GM11168 (cell line): ENCODE measurements around the gene FAM20B.
"Not testable (repeated sequence)": the region's sequence is repeated elsewhere in the genome, so short reads cannot be mapped to it uniquely, and the experiment has no call there.

Source experiments
- in situ Hi-C: fragments of 300-500 bp; cut with MboI; formaldehyde crosslinking; loops from one replicate; pipeline ENCODE4 v1.12.0; 2022; ENCODE audit warnings: low sequenced_read_pairs; ENCODE audit not compliant: unreplicated experiment

FAM20B gene

DNA sequence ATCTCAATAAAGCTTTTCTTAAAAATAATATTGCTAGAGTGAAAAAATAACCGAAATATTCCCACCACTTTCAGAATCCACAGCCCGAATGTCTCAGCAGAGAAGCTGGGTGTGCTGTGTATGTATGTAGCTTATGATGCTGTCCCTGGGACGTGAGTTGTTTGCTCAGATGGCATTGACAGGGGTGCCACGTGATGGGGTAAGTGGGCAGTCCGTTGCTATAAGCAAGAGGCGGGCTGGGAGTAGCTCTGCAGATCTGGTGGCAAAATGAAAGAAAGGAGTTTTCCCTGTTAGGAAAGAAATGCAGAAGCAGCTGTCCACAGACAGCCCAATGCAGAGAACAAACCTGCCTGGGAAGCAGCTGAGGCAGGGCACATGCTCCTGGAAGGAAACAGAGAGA is 3.8 kb upstream of the FAM20B start:
- in situ Hi-C loops, result no loop called here

GRCh38 chr1:179023946-179024650 is 1.6 kb upstream of the FAM20B start:
- in situ Hi-C loops, result no loop called here

GRCh38 chr1:179025975-179026812 is 500 bp downstream of the FAM20B start:
- in situ Hi-C loops, result no loop called here

DNA sequence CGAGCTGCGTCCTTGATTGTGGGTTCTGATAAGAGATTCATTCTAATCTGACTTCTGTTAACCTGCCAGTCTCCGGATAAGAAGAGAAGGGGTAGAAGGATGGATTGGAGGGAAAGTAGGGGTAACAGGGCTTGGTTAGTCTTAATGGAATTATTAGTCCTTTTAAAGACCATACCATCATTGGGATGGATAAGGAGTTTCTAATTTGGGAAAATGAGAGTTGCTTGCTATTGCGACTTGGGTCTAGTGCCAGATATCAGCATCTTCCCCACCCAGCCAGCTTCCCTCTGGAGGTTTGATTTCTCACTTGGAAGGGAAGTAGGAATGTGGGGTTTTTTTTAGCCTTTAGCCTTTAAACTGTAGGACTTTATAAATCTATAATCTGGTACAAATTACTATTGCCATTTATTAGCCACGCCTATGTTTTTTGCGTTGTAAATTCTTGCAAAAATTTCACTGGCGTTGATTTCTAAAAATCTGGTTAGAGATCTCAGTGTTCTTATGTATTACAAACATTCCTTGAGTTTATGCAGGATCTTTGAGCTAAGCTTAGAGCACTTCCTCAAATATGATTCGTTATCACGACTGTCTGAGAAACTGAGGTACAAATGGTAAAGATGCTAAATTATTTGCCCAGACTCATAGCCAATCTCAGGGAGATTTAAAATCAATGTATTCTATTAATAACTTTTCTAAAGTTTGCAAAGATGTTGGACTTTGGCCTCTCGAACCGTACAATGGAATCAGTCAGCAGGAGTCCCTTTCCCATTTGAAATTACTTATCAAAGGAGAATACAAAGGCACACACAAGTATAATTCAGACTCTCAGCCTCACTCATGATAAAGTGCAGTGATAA is 1.3 kb downstream of the FAM20B start:
- in situ Hi-C loops, result no loop called here

DNA sequence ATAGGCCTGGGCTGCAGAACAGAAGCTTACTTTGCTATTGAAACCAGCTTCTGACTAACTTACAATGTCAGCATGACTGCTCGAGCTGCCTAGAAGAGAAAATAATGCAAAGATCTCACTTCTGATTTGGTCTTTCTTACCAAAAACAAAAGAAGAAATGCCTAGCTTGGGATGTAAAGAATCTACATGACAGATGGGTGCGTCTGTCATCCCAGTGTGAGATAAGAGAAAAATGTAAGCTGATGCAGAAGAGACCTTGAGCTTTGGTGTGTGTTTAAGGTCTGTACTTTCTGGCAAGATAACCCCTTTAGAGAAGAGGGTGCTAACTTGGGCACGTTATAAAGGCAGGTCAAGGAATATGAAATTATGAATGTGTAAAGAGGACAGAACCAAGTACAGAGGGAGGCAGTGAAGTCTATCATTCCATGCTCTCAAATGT is 3.6 kb downstream of the FAM20B start:
- in situ Hi-C loops, result no loop called here

DNA sequence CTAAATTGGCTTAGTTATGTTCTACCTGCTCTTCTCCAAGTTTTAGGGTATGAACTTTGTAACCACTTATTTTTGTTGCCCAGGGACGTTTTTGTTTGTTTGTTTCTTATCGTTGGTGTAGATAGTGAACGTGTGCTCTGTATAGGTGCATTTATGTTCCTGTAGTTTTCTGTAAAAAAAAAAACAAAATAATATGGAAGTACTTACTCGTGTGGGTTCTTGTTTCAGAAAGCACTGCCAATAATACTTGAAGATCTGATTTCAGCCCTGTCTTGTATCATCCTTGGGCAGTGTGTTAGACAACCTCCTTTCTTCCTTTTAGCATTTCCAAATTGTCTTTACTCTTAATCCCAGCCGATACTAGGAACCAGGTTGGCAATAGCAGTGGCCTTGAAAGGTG is 4.4 kb downstream of the FAM20B start:
- in situ Hi-C loops, result no loop called here

- in situ Hi-C loops, result no loop called here
Observed at GRCh38 chr1:179030683-179031082, 5.0 kb downstream of the FAM20B start.

DNA sequence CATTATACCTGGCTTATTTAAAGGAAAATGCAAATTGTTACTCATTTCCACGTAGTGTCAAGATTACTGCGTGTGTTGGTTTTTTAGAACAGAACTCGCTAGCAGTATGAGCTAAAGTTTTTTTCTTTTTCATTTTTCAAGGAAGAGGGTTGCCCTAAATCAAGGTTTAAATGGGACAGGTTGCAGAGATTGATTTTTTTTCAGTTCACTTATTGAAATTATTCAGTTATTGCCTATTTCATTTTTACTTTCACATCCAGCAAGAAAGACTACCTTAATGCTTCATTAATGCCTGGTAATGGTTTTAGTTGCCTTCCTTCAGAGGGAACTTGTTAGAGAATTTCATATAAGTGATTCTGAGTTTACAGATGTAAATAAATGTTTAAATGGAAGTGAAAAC is 5.6 kb downstream of the FAM20B start:
- in situ Hi-C loops, result no loop called here

GRCh38 chr1:179031855-179032513 is 6.3 kb downstream of the FAM20B start:
- in situ Hi-C loops, result no loop called here

DNA sequence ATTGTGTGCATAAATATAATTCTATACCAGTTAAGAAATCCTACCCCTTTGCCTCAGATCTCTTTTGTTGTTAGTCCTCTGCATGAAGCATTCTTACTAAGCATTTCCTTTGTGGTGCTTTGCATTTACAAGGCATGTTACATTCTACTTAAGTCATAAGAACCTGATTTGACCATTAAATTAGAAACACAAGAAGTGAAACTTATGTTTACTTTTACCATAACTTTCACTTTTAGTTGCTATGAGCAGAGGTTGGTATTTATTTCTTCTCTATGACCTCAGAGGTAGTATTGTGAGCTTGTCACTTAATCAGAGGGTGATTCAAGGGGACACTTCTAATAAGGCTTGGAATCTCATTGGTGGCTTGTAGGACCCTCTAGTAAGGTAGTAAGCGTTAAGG is 9.0 kb downstream of the FAM20B start:
- in situ Hi-C loops, result no loop called here

GRCh38 chr1:179036844-179037465 is 11.3 kb downstream of the FAM20B start:
- in situ Hi-C loops, result no loop called here

DNA sequence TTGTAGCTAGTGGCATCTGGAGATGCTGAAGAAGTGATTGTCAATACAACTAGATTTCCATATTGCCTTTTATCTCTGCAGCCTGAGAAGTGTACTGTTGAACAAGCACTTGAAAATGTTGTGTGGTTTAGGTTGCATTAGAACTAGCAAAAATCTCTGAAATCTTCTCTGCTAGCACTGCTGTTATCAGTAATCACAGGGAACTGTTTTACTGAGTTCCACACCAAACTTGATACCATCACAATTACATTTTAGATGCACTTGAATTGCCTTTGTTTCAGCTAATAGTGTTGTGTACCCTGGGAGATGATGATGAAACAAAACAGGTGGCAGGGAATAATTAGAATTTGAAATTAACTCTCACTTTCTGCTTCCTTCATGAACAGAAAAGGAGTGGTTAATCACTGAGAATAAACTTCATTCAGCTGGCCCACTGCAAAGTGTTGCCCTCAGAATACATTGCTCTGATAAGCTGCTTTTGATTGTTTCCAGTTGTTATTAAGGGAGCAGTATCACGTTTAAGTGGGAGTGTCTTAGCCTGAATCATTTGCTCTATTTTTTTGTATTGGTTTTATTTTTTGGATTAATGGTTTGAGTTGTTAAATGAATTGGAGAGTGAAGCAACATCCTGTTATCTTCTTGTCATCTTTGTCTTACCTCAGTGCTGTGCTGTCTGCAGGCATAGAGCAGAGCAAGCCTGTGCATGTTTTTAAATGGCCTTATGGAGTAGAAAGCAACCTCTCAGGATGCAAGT is 13.0 kb downstream of the FAM20B start:
- in situ Hi-C loops, result no loop called here

DNA sequence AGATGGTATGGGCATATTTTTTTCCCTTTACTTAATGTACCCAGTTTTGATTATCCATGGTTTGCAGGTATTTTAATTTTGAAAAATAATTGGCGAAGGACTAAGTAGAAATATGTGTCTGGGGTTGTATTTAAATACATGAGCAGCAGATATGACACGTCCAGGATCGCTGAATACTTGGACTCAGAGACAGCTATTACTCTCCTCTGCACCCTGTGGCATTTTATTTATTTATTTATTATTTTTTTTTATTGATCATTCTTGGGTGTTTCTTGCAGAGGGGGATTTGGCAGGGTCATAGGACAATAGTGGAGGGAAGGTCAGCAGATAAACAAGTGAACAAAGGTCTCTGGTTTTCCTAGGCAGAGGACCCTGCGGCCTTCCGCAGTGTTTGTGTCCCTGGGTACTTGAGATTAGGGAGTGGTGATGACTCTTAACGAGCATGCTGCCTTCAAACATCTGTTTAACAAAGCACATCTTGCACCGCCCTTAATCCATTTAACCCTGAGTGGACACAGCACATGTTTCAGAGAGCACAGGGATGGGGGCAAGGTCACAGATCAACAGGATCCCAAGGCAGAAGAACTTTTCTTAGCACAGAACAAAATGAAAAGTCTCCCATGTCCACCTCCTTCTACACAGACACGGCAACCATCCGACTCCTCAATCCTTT is 13.9 kb downstream of the FAM20B start:
- in situ Hi-C loops, result not testable (repeated sequence)

GRCh38 chr1:179040175-179040551 is 14.5 kb downstream of the FAM20B start:
- in situ Hi-C loops, result not testable (repeated sequence)

GRCh38 chr1:179042087-179042486 is 16.4 kb downstream of the FAM20B start:
- in situ Hi-C loops, result no loop called here

DNA sequence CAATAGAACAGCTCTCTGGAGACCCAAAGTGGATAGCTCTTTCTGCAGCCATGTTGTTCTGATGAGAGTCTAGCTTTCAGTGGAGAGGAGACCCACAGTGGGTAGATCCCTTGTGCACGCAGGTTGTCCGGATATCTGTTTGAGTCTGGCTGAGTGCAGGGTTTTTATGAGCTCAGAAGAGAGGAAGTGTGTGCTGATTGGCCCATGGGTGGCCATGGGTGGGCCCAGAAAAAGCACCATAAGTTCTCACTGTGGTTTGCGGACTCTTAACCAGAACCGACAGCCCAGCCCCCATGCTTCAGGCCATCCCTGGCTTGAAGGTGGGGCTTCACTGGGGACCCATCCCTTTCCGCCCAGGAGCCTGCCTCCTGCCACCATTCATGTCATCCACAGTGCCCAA is 17.0 kb downstream of the FAM20B start:
- in situ Hi-C loops, result no loop called here

DNA sequence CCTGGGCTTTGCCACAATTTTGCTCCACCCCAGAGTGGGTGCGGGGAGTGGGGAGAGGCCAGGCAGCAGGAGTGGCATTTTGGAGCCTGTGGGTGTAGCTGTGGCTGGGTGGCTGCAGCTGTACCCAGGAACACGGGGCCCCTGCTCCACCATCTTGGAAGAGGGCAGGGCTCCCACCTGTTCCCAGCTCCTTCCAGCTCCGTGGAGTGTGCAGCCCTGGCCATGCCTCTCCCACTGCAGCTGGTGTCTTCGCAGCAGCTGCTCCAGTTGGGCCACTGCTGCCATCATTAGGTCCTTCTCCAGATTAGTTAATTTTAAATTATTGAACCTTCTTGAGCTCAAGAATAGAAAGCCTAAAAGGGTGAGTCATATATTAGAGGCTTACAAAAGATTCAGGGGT is 17.6 kb downstream of the FAM20B start:
- in situ Hi-C loops, result no loop called here

- in situ Hi-C loops, result no loop called here
Observed at GRCh38 chr1:179043907-179044306, 18.2 kb downstream of the FAM20B start.
